ENCODE measurements around the gene ATP6V1D. TPM values are rescaled to one million over a fixed set of nuclear protein-coding genes. Genes with fewer than 3 reads are reported as not detected.

The ATP6V1D gene
- polyA plus RNA-seq, 4 donors, result 43.1 to 84.3 (median 58.0) TPM

Other genes with a start within 250 kb of the ATP6V1D start
- under 1 TPM in 2 of 4 donors, not detected in 2; 0.03 to 0.46 TPM for gene GARIN2, start 170.4 kb downstream of the ATP6V1D start, polyA plus RNA-seq
- 10 to 100 TPM; 11.1 to 38.4 (median 35.0) TPM for gene PALS1, start 118.4 kb downstream of the ATP6V1D start, polyA plus RNA-seq
- gene EIF2S1, start 524 bp upstream of the ATP6V1D start, polyA plus RNA-seq, result 100 to 1,000 TPM in 1 of 4 donors, 10 to 100 TPM in 3; 43.6 to 116 (median 69.9) TPM
- 10 to 100 TPM; 33.9 to 88.3 (median 67.1) TPM for gene PLEK2, start 52.4 kb upstream of the ATP6V1D start, polyA plus RNA-seq
- gene TMEM229B, start 128.9 kb upstream of the ATP6V1D start, polyA plus RNA-seq, result 10 to 100 TPM in 3 of 4 donors, 1 to 10 TPM in 1; 6.5 to 27.5 (median 11.4) TPM
- gene PLEKHH1, start 173.5 kb upstream of the ATP6V1D start, polyA plus RNA-seq, result 10 to 100 TPM; 21.5 to 87.2 (median 47.5) TPM
- 10 to 100 TPM; 19.6 to 53.9 (median 22.6) TPM for gene PIGH, start 240.5 kb upstream of the ATP6V1D start, polyA plus RNA-seq

Data from small intestine (tissue), 4 donors.